OCI-LY1 (cell line): Measurements from ENCODE around the gene MCCC1.
A peak's percentile ranks its signal among the peaks of the same experiment; 100 is the strongest.

Experiments used
- H2AFZ ChIP-seq: fragments of 200-600 bp; sonication (generic), shearing (Covaris generic); 2 replicates; pipeline ENCODE4 v1.6.0; 2014; ENCODE audit warnings: antibody characterized with exemption, mild to moderate bottlenecking, low read length
- H3F3A ChIP-seq: fragments of 200-600 bp; sonication (generic), shearing (Covaris generic); 2 replicates; pipeline ENCODE4 v1.6.0; 2014; ENCODE audit warnings: mild to moderate bottlenecking, antibody characterized with exemption, low read length, moderate library complexity; ENCODE audit not compliant: insufficient read depth
- H3K27ac ChIP-seq: fragments of 200-600 bp; sonication (generic); 2 replicates; pipeline ENCODE4 v1.5.1; 2014; ENCODE audit warnings: low read length, mixed run types, mild to moderate bottlenecking, low read depth; ENCODE audit not compliant: poor library complexity, severe bottlenecking
- H3K27me3 ChIP-seq: fragments of 200-600 bp; sonication (generic); 2 replicates; pipeline ENCODE4 v1.6.0; 2014; ENCODE audit warnings: antibody characterized with exemption, mild to moderate bottlenecking, low read length, moderate library complexity; ENCODE audit not compliant: insufficient read depth
- H3K36me3 ChIP-seq: fragments of 200-600 bp; sonication (generic); 2 replicates; pipeline ENCODE4 v1.6.1; 2014; ENCODE audit warnings: mild to moderate bottlenecking, antibody characterized with exemption, low read length, moderate library complexity, mixed read lengths; ENCODE audit not compliant: insufficient read depth
- H3K4me1 ChIP-seq: fragments of 200-600 bp; sonication (generic); 2 replicates; pipeline ENCODE4 v1.5.1; 2014; ENCODE audit warnings: mild to moderate bottlenecking, low read length, moderate library complexity; ENCODE audit not compliant: insufficient read depth, severe bottlenecking
- H3K4me2 ChIP-seq: fragments of 200-600 bp; sonication (generic), shearing (Covaris generic); 2 replicates; pipeline ENCODE4 v1.6.1; 2014; ENCODE audit warnings: low read length
- H3K4me3 ChIP-seq: fragments of 200-600 bp; sonication (generic); 2 replicates; pipeline ENCODE4 v1.5.1; 2014; ENCODE audit warnings: low read length, low read depth, mild to moderate bottlenecking, mixed read lengths; ENCODE audit not compliant: poor library complexity, severe bottlenecking
- H3K79me2 ChIP-seq: fragments of 200-600 bp; shearing (Covaris generic); 2 replicates; pipeline ENCODE4 v1.6.1; 2016; ENCODE audit warnings: mixed run types, low read length, mixed read lengths; ENCODE audit not compliant: insufficient read depth
- H3K9ac ChIP-seq: fragments of 200-600 bp; sonication (generic), shearing (Covaris generic); 2 replicates; pipeline ENCODE4 v1.6.1; 2014; ENCODE audit warnings: mild to moderate bottlenecking, low read length, mixed read lengths
- H3K9me2 ChIP-seq: fragments of 200-600 bp; sonication (generic), shearing (Covaris generic); 2 replicates; pipeline ENCODE4 v1.6.1; 2014; ENCODE audit warnings: low read depth, mild to moderate bottlenecking, low read length, mixed read lengths
- H3K9me3 ChIP-seq: fragments of 200-600 bp; shearing (Covaris generic); 2 replicates; pipeline ENCODE4 v1.6.1; 2014; ENCODE audit warnings: low read length, mixed read lengths
- H4K20me1 ChIP-seq: fragments of 200-600 bp; sonication (generic), shearing (Covaris generic); 2 replicates; pipeline ENCODE4 v1.6.0; 2016; ENCODE audit warnings: mild to moderate bottlenecking, low read length; ENCODE audit not compliant: insufficient read depth
- EZH2 ChIP-seq: fragments of 200-600 bp; sonication (generic), shearing (Covaris generic); IDR thresholded peaks from 2 replicates; pipeline ENCODE4 v1.8.0; 2017; ENCODE audit warnings: borderline replicate concordance, mixed run types, mild to moderate bottlenecking, antibody characterized with exemption, low read length, moderate library complexity, mixed read lengths
- TF ChIP-seq, protein P1 (sequence below): fragments of 200-600 bp; sonication (generic), shearing (Covaris generic); IDR thresholded peaks from 2 replicates; pipeline ENCODE4 v1.5.1; 2017; ENCODE audit warnings: mild to moderate bottlenecking, antibody characterized with exemption, low read length, moderate library complexity, mixed read lengths

MCCC1 gene

DNA sequence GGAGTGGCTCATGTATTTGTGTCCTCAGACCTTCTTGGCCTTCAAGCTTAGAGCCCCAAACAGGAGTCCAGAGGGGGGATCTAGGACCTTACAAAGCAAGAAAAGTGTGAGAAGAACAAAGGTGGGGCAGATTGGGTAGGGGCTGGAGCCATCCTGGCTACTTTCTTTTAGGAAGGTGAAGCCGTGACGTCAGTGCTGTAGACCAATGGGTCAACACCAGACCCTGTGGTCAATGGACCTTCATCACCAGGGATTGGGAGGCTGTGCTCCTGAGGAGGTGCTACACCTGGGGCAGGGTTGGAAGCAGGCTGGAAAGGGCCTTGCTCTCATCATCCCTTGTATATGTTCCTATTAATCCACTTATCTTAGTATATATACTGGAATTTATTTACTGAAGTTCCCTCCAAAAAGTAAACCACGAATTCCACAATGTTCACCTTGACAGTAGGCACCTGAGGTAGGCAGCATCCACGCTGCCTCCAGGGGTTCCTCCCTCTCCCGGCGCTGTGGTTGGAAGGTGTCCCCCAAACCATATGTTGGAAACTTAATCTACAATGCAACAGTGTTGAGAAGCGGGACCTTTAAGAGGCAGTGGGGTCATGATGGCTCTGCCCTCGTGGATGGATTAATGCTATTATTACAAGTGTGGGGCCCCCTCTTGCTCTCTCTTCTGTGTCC, 21.4 kb upstream of the MCCC1 start:
- Histone ChIP-seq H3K9me2 (no peaks in the 10 kb centered on the region), H3K4me1 (peaks cover 6% of the 10 kb centered on the region), H3K4me2 (no peak overlapping the region), H3K9ac (no peak overlapping the region), H3K4me3 (no peak overlapping the region), H3K36me3 (no peaks in the 10 kb centered on the region), H2AFZ (no peak overlapping the region), H3F3A (no peaks in the 10 kb centered on the region), H3K9me3 (no peaks in the 10 kb centered on the region), H3K27ac (no peak overlapping the region), H4K20me1 (no peaks in the 10 kb centered on the region), H3K79me2 (no peaks in the 10 kb centered on the region), H3K27me3 (peaks cover 3% of the 10 kb centered on the region; the same call in 1 of the 2 replicates)
- TF ChIP-seq EZH2 = no peak
- TF ChIP-seq, protein P1, sequence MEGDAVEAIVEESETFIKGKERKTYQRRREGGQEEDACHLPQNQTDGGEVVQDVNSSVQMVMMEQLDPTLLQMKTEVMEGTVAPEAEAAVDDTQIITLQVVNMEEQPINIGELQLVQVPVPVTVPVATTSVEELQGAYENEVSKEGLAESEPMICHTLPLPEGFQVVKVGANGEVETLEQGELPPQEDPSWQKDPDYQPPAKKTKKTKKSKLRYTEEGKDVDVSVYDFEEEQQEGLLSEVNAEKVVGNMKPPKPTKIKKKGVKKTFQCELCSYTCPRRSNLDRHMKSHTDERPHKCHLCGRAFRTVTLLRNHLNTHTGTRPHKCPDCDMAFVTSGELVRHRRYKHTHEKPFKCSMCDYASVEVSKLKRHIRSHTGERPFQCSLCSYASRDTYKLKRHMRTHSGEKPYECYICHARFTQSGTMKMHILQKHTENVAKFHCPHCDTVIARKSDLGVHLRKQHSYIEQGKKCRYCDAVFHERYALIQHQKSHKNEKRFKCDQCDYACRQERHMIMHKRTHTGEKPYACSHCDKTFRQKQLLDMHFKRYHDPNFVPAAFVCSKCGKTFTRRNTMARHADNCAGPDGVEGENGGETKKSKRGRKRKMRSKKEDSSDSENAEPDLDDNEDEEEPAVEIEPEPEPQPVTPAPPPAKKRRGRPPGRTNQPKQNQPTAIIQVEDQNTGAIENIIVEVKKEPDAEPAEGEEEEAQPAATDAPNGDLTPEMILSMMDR = no peak

DNA sequence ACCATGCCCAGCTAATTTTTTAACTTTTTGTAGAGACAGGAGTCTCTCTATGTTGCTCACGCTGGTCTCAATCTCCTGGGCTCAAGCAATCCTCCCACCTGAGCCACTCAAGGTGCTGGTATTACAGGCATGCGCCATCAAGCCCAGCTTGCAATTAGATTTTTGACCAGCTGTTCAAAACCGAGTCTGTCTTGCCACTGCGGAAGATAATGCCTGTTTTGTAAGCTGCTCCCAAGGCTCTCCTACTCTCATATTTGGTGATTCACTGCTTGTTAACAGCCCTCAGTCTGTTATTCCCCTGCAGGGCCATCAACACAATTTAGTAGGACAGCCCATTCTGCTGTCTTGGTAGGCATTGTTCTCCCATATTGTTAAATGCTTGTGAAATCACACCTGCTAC, 17.8 kb upstream of the MCCC1 start:
- Histone ChIP-seq H3K79me2 (no peaks in the 10 kb centered on the region), H3K4me1 (peaks cover 25% of the 10 kb centered on the region), H3K9me3 (peaks cover 5% of the 10 kb centered on the region), H2AFZ (no peak overlapping the region), H3K9me2 (no peaks in the 10 kb centered on the region), H3F3A (no peaks in the 10 kb centered on the region), H3K36me3 (no peaks in the 10 kb centered on the region; the same call in 1 of the 2 replicates), H3K4me2 (no peak overlapping the region), H4K20me1 (no peaks in the 10 kb centered on the region), H3K9ac (no peak overlapping the region), H3K27me3 (peaks cover 3% of the 10 kb centered on the region; the same call in 1 of the 2 replicates), H3K27ac (no peak overlapping the region), H3K4me3 (no peak overlapping the region)
- no peak for TF ChIP-seq EZH2
- TF ChIP-seq, protein P1 = no peak

DNA sequence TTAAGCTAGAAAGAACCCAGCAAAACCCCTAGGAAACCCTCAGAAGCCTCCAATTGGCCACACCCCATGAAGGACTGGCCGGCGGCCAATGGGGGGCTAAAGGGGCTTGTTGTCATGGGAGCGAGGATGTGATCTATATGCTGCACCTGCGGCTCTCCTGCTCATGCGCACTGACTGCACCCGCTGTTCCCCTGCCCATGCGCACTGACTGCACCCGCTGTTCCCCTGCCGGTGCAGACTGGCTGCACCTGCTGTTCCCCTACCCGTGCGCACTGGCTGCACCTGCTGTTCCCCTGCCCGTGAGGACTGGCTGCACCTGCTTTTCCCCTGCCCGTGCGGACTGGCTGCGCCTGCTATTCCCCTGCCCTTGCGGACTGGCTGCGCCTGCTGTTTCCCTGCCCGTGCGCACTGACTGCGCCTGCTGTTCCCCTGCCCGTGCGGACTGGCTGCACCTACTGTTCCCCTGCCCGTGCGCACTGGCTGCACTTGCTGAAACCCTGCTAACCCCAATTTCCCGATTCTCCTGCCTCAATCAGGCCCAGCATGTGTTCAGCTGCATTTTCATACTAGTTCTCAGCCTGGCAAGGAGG, 16.8 kb upstream of the MCCC1 start:
- Histone ChIP-seq H3K9me2 (no peaks in the 10 kb centered on the region), H3K27ac (peak overlapping the region; percentile 69), H3K36me3 (no peaks in the 10 kb centered on the region; the same call in 1 of the 2 replicates), H3K4me1 (peaks cover 25% of the 10 kb centered on the region), H3K79me2 (no peaks in the 10 kb centered on the region), H2AFZ (no peak overlapping the region), H3F3A (no peaks in the 10 kb centered on the region), H3K4me3 (peak overlapping the region; percentile 78), H3K9ac (peak overlapping the region; percentile 78), H3K4me2 (peak overlapping the region; percentile 99), H4K20me1 (no peaks in the 10 kb centered on the region), H3K27me3 (peaks cover 3% of the 10 kb centered on the region; the same call in 1 of the 2 replicates), H3K9me3 (peaks cover 5% of the 10 kb centered on the region)
- TF ChIP-seq EZH2 = no peak
- TF ChIP-seq, protein P1 = no peak
